ENCODE data around the gene CCDC15. TPM values are rescaled to one million over a fixed set of nuclear protein-coding genes. Genes with fewer than 3 reads are reported as not detected.

The CCDC15 gene, protein sequence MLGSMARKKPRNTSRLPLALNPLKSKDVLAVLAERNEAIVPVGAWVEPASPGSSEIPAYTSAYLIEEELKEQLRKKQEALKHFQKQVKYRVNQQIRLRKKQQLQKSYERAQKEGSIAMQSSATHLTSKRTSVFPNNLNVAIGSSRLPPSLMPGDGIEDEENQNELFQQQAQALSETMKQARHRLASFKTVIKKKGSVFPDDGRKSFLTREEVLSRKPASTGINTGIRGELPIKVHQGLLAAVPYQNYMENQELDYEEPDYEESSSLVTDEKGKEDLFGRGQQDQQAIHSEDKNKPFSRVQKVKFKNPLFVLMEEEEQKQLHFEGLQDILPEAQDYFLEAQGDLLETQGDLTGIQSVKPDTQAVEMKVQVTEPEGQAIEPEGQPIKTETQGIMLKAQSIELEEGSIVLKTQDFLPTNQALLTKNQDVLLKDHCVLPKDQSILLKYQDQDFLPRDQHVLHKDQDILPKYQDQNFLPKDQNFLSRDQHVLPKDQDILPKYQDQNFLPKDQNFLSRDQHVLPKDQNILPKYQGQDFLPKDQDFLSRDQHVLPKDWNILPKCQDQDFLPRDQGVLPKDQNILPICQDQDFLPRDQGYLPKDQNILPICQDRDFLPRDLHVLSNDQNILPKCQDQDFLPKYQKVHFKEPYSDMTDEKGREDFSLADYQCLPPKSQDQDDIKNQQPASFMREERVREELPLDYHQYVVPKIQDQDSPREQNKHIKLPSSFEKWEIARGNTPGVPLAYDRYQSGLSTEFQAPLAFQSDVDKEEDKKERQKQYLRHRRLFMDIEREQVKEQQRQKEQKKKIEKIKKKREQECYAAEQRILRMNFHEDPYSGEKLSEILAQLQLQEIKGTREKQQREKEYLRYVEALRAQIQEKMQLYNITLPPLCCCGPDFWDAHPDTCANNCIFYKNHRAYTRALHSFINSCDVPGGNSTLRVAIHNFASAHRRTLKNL
- total RNA-seq (2016; rRNA removed; fragmentation: Illumina TruSeq; extraction: Trizol) (4.6 and 6.5 TPM in 2 replicates), polyA plus RNA-seq (2011; rRNA removed) (1.2 and 2.2 TPM in 2 replicates), polyA minus RNA-seq (2011; rRNA and poly(A)+ RNA removed; ENCODE audit: low replicate concordance) (1.2 TPM in 1 of 2 replicates, not detected in the other), Bru-seq, nascent RNA (percentile 41 among the genes with signal in this experiment), BruChase-seq, experiment 1, labeled RNA remaining after a 6-hour chase (percentile 31 among the genes with signal in this experiment), BruChase-seq, experiment 2, labeled RNA remaining after a 2-hour chase (percentile 44 among the genes with signal in this experiment)
- 3.4 and 5.0 TPM in 2 replicates for total RNA-seq (2016; cell fraction: cytosol; rRNA removed; fragmentation: Illumina TruSeq; extraction: Trizol; ENCODE audit: low read depth)
- 4.3 and 5.4 TPM in 2 replicates for total RNA-seq (2016; cell fraction: insoluble cytoplasmic fraction; rRNA removed; fragmentation: Illumina TruSeq; extraction: Trizol)
- total RNA-seq (2016; cell fraction: membrane; rRNA removed; fragmentation: Illumina TruSeq; extraction: Trizol) = 2.5 and 3.6 TPM in 2 replicates
- total RNA-seq (2016; cell fraction: nucleus; rRNA removed; fragmentation: Illumina TruSeq; extraction: Trizol) = 9.8 and 10.9 TPM in 2 replicates
- 0.63 and 0.85 TPM in 2 replicates for polyA plus RNA-seq (2011; cell fraction: cytosol; rRNA removed)
- 1.5 and 2.5 TPM in 2 replicates for polyA plus RNA-seq (2011; cell fraction: nucleus; rRNA removed)
- polyA plus RNA-seq (2012) = 0.69 and 1.7 TPM in 2 replicates
- polyA plus RNA-seq (2016; cell fraction: cytosol; fragmentation: Illumina TruSeq; extraction: Trizol; ENCODE audit: low read depth) = 0.19 and 0.21 TPM in 2 replicates
- 3.6 and 4.3 TPM in 2 replicates for polyA plus RNA-seq (2016; cell fraction: insoluble cytoplasmic fraction; fragmentation: Illumina TruSeq; extraction: Trizol; ENCODE audit: low read depth)
- 0.18 and 0.38 TPM in 2 replicates for polyA plus RNA-seq (2016; cell fraction: membrane; fragmentation: Illumina TruSeq; extraction: Trizol; ENCODE audit: low read depth)
- 4.4 and 5.8 TPM in 2 replicates for polyA plus RNA-seq (2016; cell fraction: nucleus; fragmentation: Illumina TruSeq; extraction: Trizol; ENCODE audit: insufficient read depth, low read depth)
- polyA minus RNA-seq (2011; cell fraction: cytosol; rRNA and poly(A)+ RNA removed) = 1.6 and 2.1 TPM in 2 replicates
- polyA minus RNA-seq (2011; cell fraction: nucleus; rRNA and poly(A)+ RNA removed) = 11.4 and 20.6 TPM in 2 replicates
- long read RNA-seq, experiment 1, partial matches to known transcripts = 2 of 2 reads
- long read RNA-seq, experiment 1, other reads (novel, unspliced or antisense) = 0 of 2 reads
- long read RNA-seq, experiment 2 = 0 reads

GRCh38 chr11:124953753-124954589 is at the start of gene CCDC15:
Gene CCDC15 (plus strand): TSS chr11:124954202. CDS start chr11:124954733, 531 bp downstream.
- CTCF ChIA-PET (ENCODE audit: low intra/inter-chr PET ratio, low total read pairs) = no interaction called here
- H3K4me2 ChIP-seq (ENCODE audit: low read depth, low read length) = peak within 1 kb of the TSS; percentile 83
- intact Hi-C loops (cut with micrococcal nuclease; ENCODE audit: unreplicated experiment) (no loop called here), in situ Hi-C loops (cut with HindIII; ENCODE audit: extremely low pct_ligation_motif_present, low pct_unique_long_range_greater_than_20kb) (loop anchor here (5.0 to 10.0 kb wide), 2 partner anchors 77 to 391 kb away; no protein-coding TSS in a partner anchor)
- H3K4me1 ChIP-seq (ENCODE audit: insufficient read depth, low read length) = peaks cover 25% of the 10 kb centered on the region
- BruUV-seq (replicated peaks) = TSS peak; percentile 99
- POLR2A ChIA-PET = interaction anchor here (0.6 to 5.5 kb wide), 14 partner anchors 11 to 616 kb away, joined by 3 to 61 read pairs (median 4); partner anchors contain the start of genes EI24, HEPACAM and TMEM218
- under 1% methylated on average over 34 of the region's 54 CpGs for whole genome bisulfite sequencing (ENCODE audit: low lambda C conversion rate)
- no peaks in the 10 kb centered on the region for H3K9me3 ChIP-seq (ENCODE audit: low read length)
- no peaks in the 10 kb centered on the region for H4K20me1 ChIP-seq (ENCODE audit: insufficient read depth, low read length)
- ATAC-seq = peak; percentile 100
- H3K27ac ChIP-seq (ENCODE audit: extremely low read length, insufficient read depth, low read length) = peak within 1 kb of the TSS; percentile 78
- H3K4me3 ChIP-seq (replicated peaks in 1 of 3; ENCODE audit: insufficient read depth in 1 of 3, low read depth in 2 of 3, low read length in 3 of 3) = peak within 1 kb of the TSS; percentile 76 to 83 (median 79)
- no peaks in the 10 kb centered on the region; a peak in 2 of 5 replicates for H3K27me3 ChIP-seq (ENCODE audit: control insufficient read depth in 1 of 2, insufficient read depth in 2 of 2, low read length in 2 of 2)
- no peaks in the 10 kb centered on the region for H3K79me2 ChIP-seq (ENCODE audit: insufficient read depth, low read length)
- H3K9ac ChIP-seq (ENCODE audit: insufficient read depth, low read depth, low read length) = peak within 1 kb of the TSS; percentile 81
- DNase-seq (ENCODE audit: low spot score) = peak; percentile 96
- H2AFZ ChIP-seq (ENCODE audit: low read length) = no peak within 1 kb of the TSS
- H3K36me3 ChIP-seq (replicated peaks in 1 of 2; ENCODE audit: control insufficient read depth in 1 of 2, insufficient read depth in 2 of 2, low read length in 2 of 2) = no peaks in the 10 kb centered on the region
- peak; percentile 89 for FAIRE-seq
- TF ChIP-seq FOXO4 (CRISPR knock-in tag; conservative IDR thresholded peaks at IDR 0.05) (no peak), TIGD3 (CRISPR knock-in tag; IDR thresholded peaks at IDR 0.05; ENCODE audit: borderline replicate concordance) (no peak), ZNF280B (CRISPR knock-in tag; IDR thresholded peaks at IDR 0.05; ENCODE audit: borderline replicate concordance) (peak; percentile 93), ZNF446 (CRISPR knock-in tag; IDR thresholded peaks at IDR 0.05) (no peak), MTA1 (CRISPR knock-in tag; IDR thresholded peaks at IDR 0.05; ENCODE audit: borderline replicate concordance) (peak; percentile 66), ZNF235 (CRISPR knock-in tag; IDR thresholded peaks at IDR 0.05; ENCODE audit: borderline replicate concordance) (0 out of 2 replicates have a peak, but pooled peaks have one; percentile 38), MXD1 (CRISPR knock-in tag; IDR thresholded peaks at IDR 0.05) (peak; percentile 45; the same call in 1 of the 2 replicates)

Measured in HepG2 (cell line).